K562 (cell line): Measurements from ENCODE around the gene NTRK3. TPM values are rescaled to one million over a fixed set of nuclear protein-coding genes. Genes with fewer than 3 reads are reported as not detected.

Experiments used
- ATAC-seq: fragments of 200-7000 bp; cut with Tn5 transposase; 3 replicates; pipeline ENCODE4 v1.9.1; 2020; ENCODE audit warnings: moderate library complexity
- BruUV-seq: library from RNA; stranded (reverse); fragments of 400-500 nt; replicated peaks from 2 replicates; lab custom pipeline; 2021; lab: Mats Ljungman, UMichigan
- CTCF ChIA-PET: fragments of 300-600 bp; formaldehyde crosslinking; extraction: SDS; loops from one replicate; lab custom pipeline; 2021; ENCODE audit warnings: low intra/inter-chr PET ratio; lab: Yijun Ruan, JAX
- POLR2A ChIA-PET: fragments of 300-600, 350-650 bp; sonication (Branson Sonifier 250); formaldehyde crosslinking; extraction: SDS; loops from one replicate; lab custom pipeline; 2021; ENCODE audit warnings: antibody characterized with exemption, inconsistent platforms; lab: Yijun Ruan, JAX
- DNase-seq, 4 experiments: peaks; one replicate each; pipeline versions ENCODE4 v3.0.0 to v3.0.0-alpha.2; 2011 to 2018; ENCODE audit warnings: low spot score in 3 of 4, mixed read lengths in 3 of 4; ENCODE audit errors: extremely low read depth in 1 of 4
- FAIRE-seq: peaks from 2 replicates; lab custom pipeline; 2011; peaks lifted over from hg19 to GRCh38; lab: Jason Lieb, UNC
- H2AFZ ChIP-seq: 2 replicates; pipeline ENCODE4 v1.6.0; 2011; ENCODE audit warnings: low read depth, low read length, control low read depth, inconsistent platforms
- H3K27ac ChIP-seq: fragments of 200-600 bp; 3 replicates; pipeline ENCODE4 v1.8.0; 2011; ENCODE audit warnings: low read depth, mild to moderate bottlenecking, control low read depth, inconsistent platforms, low read length, moderate library complexity, mixed read lengths; ENCODE audit errors: extremely low read depth
- H3K27me3 ChIP-seq, 2 experiments: fragments of 300-600 bp in 1 of 2; 2 replicates in 1 of 2; 3 replicates in 1 of 2; pipeline versions ENCODE4 v1.6.0 to v1.8.0; 2011; ENCODE audit warnings: inconsistent platforms in 2 of 2, low read length in 2 of 2, mild to moderate bottlenecking in 1 of 2, mixed read lengths in 1 of 2, moderate library complexity in 1 of 2; ENCODE audit not compliant: control insufficient read depth in 2 of 2, insufficient read depth in 2 of 2
- H3K36me3 ChIP-seq: fragments of 300-600 bp; 3 replicates; pipeline ENCODE4 v1.8.0; 2011; ENCODE audit warnings: mild to moderate bottlenecking, low read length, inconsistent platforms; ENCODE audit not compliant: control insufficient read depth, insufficient read depth
- H3K4me1 ChIP-seq, 2 experiments: fragments of 200-600 bp in 1 of 2; replicated peaks in 1 of 2; 2 replicates in 1 of 2; 3 replicates in 1 of 2; pipeline versions ENCODE4 v1.5.1 to v1.8.0; 2011; ENCODE audit warnings: inconsistent platforms in 2 of 2, low read length in 2 of 2, mild to moderate bottlenecking in 1 of 2, mixed read lengths in 1 of 2, moderate library complexity in 1 of 2; ENCODE audit not compliant: control insufficient read depth in 2 of 2, insufficient read depth in 2 of 2
- H3K4me2 ChIP-seq: 2 replicates; pipeline ENCODE4 v1.6.1; 2011; ENCODE audit warnings: low read length, control low read depth, inconsistent platforms, mixed read lengths; ENCODE audit not compliant: insufficient read depth
- H3K4me3 ChIP-seq: fragments of 200-600 bp; sonication (generic), shearing (Covaris generic); 2 replicates; pipeline ENCODE4 v1.5.1; 2016; ENCODE audit warnings: control low read depth, inconsistent platforms
- H3K79me2 ChIP-seq: fragments of 200-600 bp; 3 replicates; pipeline ENCODE4 v1.8.0; 2011; ENCODE audit warnings: low read length, inconsistent platforms; ENCODE audit not compliant: control insufficient read depth, insufficient read depth
- H3K9ac ChIP-seq, 2 experiments: 2 replicates each; pipeline versions ENCODE4 v1.6.0 to v1.6.1; 2011; ENCODE audit warnings: low read depth in 2 of 2, low read length in 2 of 2, control low read depth in 1 of 2, inconsistent platforms in 1 of 2, mild to moderate bottlenecking in 1 of 2, mixed read lengths in 1 of 2; ENCODE audit not compliant: insufficient read depth in 1 of 2
- H3K9me1 ChIP-seq: one replicate; pipeline ENCODE4 v1.6.0; 2011; ENCODE audit warnings: inconsistent platforms, mild to moderate bottlenecking, low read length, moderate library complexity; ENCODE audit not compliant: control insufficient read depth, insufficient read depth
- H3K9me3 ChIP-seq: replicated peaks from 2 replicates; pipeline ENCODE4 v1.5.1; 2011; ENCODE audit warnings: low read depth, low read length, inconsistent platforms; ENCODE audit not compliant: control insufficient read depth, insufficient read depth
- H4K20me1 ChIP-seq: replicated peaks from 2 replicates; pipeline ENCODE4 v1.6.1; 2011; ENCODE audit warnings: low read length, inconsistent platforms, mixed read lengths; ENCODE audit not compliant: control insufficient read depth, insufficient read depth
- CCNT2 ChIP-seq: IDR thresholded peaks from 2 replicates; pipeline ENCODE4 v1.6.1; 2011; ENCODE audit warnings: borderline replicate concordance, low read depth, mild to moderate bottlenecking, moderate library complexity, mixed read lengths, low read length; ENCODE audit not compliant: insufficient read length; ENCODE audit errors: extremely low read depth
- DDX20 ChIP-seq: fragments of 450-650 bp; IDR thresholded peaks from 2 replicates; pipeline ENCODE4 v1.6.1; 2016; ENCODE audit warnings: missing genetic modification characterization, low read depth, mild to moderate bottlenecking, missing compliant biosample characterization, moderate library complexity
- DEAF1 ChIP-seq: fragments of 450-650 bp; formaldehyde crosslinking; IDR thresholded peaks from 2 replicates; pipeline ENCODE4 v1.4.0; 2020; ENCODE audit warnings: mild to moderate bottlenecking, moderate library complexity
- E2F3 ChIP-seq: fragments of 250-450 bp; sonication (Bioruptor Pico); IDR thresholded peaks from 2 replicates; pipeline ENCODE4 v1.4.0; 2020; ENCODE audit warnings: mild to moderate bottlenecking
- HNRNPLL ChIP-seq: fragments of 200-400 bp; formaldehyde crosslinking; IDR thresholded peaks from 2 replicates; pipeline ENCODE4 v1.6.1; 2017; ENCODE audit warnings: low read length, low read depth, mild to moderate bottlenecking; ENCODE audit not compliant: poor library complexity, severe bottlenecking
- KLF1 ChIP-seq: fragments of 450-650 bp; IDR thresholded peaks from 2 replicates; pipeline ENCODE4 v1.6.1; 2016; ENCODE audit warnings: missing genetic modification characterization, missing compliant biosample characterization
- PHF8 ChIP-seq: fragments of 200-600 bp; sonication (generic); IDR thresholded peaks from 2 replicates; pipeline ENCODE4 v1.6.1; 2012; ENCODE audit warnings: mixed run types, mild to moderate bottlenecking, inconsistent platforms, low read length, moderate library complexity, borderline replicate concordance
- PTRF ChIP-seq: fragments of 450-650 bp; IDR thresholded peaks from 2 replicates; pipeline ENCODE4 v1.6.1; 2016; ENCODE audit warnings: mild to moderate bottlenecking, missing genetic modification characterization, missing compliant biosample characterization
- RBFOX2 ChIP-seq: fragments of 200-400 bp; formaldehyde crosslinking; IDR thresholded peaks from 2 replicates; pipeline ENCODE4 v1.6.1; 2017; ENCODE audit warnings: low read depth, mild to moderate bottlenecking, low read length, moderate library complexity
- SETDB1 ChIP-seq: IDR thresholded peaks from one replicate; pipeline ENCODE4 v1.6.1; 2012; ENCODE audit warnings: low read length, control low read depth, inconsistent platforms
- TEAD4 ChIP-seq, 2 experiments: sonication (generic) in 1 of 2; formaldehyde crosslinking in 1 of 2; IDR thresholded peaks; 2 replicates each; pipeline versions ENCODE4 v1.6.1 to v1.8.0; 2012 to 2022; ENCODE audit warnings: borderline replicate concordance in 1 of 2, inconsistent platforms in 1 of 2, low read length in 1 of 2, mild to moderate bottlenecking in 1 of 2, missing genetic modification reagents in 1 of 2
- ZNF143 ChIP-seq: sonication (generic); formaldehyde crosslinking; IDR thresholded peaks from 2 replicates; pipeline ENCODE4 v1.9.0; 2022; ENCODE audit warnings: mild to moderate bottlenecking, missing genetic modification reagents
- ZNF830 ChIP-seq: fragments of 250-450 bp; sonication (Bioruptor Pico); IDR thresholded peaks from 2 replicates; pipeline ENCODE4 v1.5.0; 2021; ENCODE audit warnings: mild to moderate bottlenecking
- whole genome bisulfite sequencing: fragments of 100-300 bp; shearing (Covaris generic); methylation state at CpG from one replicate; pipeline ENCODE4 v1.1.6; 2016; ENCODE audit warnings: low coverage, mixed read lengths; ENCODE audit not compliant: insufficient coverage; ENCODE audit errors: missing lambda C conversion rate; 5-methylcytosine and 5-hydroxymethylcytosine counted together
- in situ Hi-C: fragments of 300-500 bp; cut with MboI; formaldehyde crosslinking; loops from 4 replicates; pipeline ENCODE4 v1.15.0; 2018; ENCODE audit warnings: inconsistent platforms, mixed read lengths
- intact Hi-C: fragments of 100-400 bp; cut with micrococcal nuclease; formaldehyde crosslinking; loops from 2 replicates; pipeline ENCODE4 v1.14.2; 2022
- polyA plus RNA-seq, 8 experiments: library from polyadenylated mRNA; depleted of rRNA in 4 of 8; stranded (reverse) in 5 of 8; unstranded in 3 of 8; fragments of >200 nt; fragmentation: Nextera tagmentation in 2 of 8; fragmentation: Illumina TruSeq in 1 of 8; extraction: Ambion mirVana in 2 of 8; extraction: Trizol in 1 of 8; gene quantifications; 2 replicates each; pipeline versions ENCODE4 v1.2.1 to v1.2.3, GENCODE V29; 2011 to 2014; ENCODE audit warnings: inconsistent platforms in 1 of 8, missing spikeins in 1 of 8
- total RNA-seq, 7 experiments: library from RNA; depleted of rRNA in 6 of 7; stranded (reverse); fragments of >200 nt in 6 of 7; fragmentation: Illumina TruSeq in 2 of 7; extraction: Trizol in 2 of 7; gene quantifications; 2 replicates each; pipeline versions ENCODE4 v1.2.1 to v1.2.3, GENCODE V29; 2011 to 2021; ENCODE audit warnings: low replicate concordance in 1 of 7
- TF ChIP-seq, protein P1 (sequence below): fragments of 250-450 bp; sonication (Bioruptor Pico); IDR thresholded peaks from 2 replicates; pipeline ENCODE4 v1.8.0; 2021; ENCODE audit warnings: moderate library complexity, mild to moderate bottlenecking, inconsistent platforms
- TF ChIP-seq, protein P2 (sequence below): fragments of 450-650 bp; IDR thresholded peaks from 2 replicates; pipeline ENCODE4 v1.6.1; 2016; ENCODE audit warnings: mild to moderate bottlenecking

The NTRK3 gene
- total and polyA plus RNA-seq, 9 of the 15 experiments (the other 6 are each of a cell fraction or from before 2014, with no cell fraction given) = 0.11 to 0.13 TPM; not detected in 7

- no peaks in the 10 kb centered on the region for H3K4me1 ChIP-seq
- no peaks in the 10 kb centered on the region for H4K20me1 ChIP-seq
- no peak overlapping the region for H3K9ac ChIP-seq
- DNase-seq (no peak), ATAC-seq (no peak), FAIRE-seq (no peak)
- H3K79me2 ChIP-seq = no peaks in the 10 kb centered on the region
- intact Hi-C loops (no loop called here), in situ Hi-C loops (no loop called here)
- H3K36me3 ChIP-seq = no peaks in the 10 kb centered on the region
- peaks cover 2 to 14% of the 10 kb centered on the region in 2 experiments; a peak in 3 of 5 replicates for H3K27me3 ChIP-seq
- CTCF ChIA-PET = no interaction called here
- no peak overlapping the region for H2AFZ ChIP-seq
- H3K27ac ChIP-seq = no peak overlapping the region
- H3K9me1 ChIP-seq = no peaks in the 10 kb centered on the region
- TF ChIP-seq ZNF830 (CRISPR knock-in tag) (no peak), HNRNPLL (no peak), E2F3 (CRISPR knock-in tag) (no peak), PHF8 (no peak), RBFOX2 (no peak), PTRF (tag) (no peak), CCNT2 (no peak), DDX20 (tag) (no peak), TEAD4 (IDR thresholded peaks at IDR 0.05; ENCODE audit: low read length) (no peak), TEAD4 (CRISPR knock-in tag; IDR thresholded peaks at IDR 0.05; ENCODE audit: borderline replicate concordance) (no peak), ZNF143 (CRISPR knock-in tag) (no peak), SETDB1 (no peak), DEAF1 (CRISPR knock-in tag) (no peak), KLF1 (tag) (no peak)
- TF ChIP-seq, protein P1, sequence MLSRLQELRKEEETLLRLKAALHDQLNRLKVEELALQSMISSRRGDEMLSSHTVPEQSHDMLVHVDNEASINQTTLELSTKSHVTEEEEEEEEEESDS (CRISPR knock-in tag) = no peak
- TF ChIP-seq, protein P2, sequence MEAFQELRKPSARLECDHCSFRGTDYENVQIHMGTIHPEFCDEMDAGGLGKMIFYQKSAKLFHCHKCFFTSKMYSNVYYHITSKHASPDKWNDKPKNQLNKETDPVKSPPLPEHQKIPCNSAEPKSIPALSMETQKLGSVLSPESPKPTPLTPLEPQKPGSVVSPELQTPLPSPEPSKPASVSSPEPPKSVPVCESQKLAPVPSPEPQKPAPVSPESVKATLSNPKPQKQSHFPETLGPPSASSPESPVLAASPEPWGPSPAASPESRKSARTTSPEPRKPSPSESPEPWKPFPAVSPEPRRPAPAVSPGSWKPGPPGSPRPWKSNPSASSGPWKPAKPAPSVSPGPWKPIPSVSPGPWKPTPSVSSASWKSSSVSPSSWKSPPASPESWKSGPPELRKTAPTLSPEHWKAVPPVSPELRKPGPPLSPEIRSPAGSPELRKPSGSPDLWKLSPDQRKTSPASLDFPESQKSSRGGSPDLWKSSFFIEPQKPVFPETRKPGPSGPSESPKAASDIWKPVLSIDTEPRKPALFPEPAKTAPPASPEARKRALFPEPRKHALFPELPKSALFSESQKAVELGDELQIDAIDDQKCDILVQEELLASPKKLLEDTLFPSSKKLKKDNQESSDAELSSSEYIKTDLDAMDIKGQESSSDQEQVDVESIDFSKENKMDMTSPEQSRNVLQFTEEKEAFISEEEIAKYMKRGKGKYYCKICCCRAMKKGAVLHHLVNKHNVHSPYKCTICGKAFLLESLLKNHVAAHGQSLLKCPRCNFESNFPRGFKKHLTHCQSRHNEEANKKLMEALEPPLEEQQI = no peak
- H3K9me3 ChIP-seq = no peaks in the 10 kb centered on the region
- WGBS = 2% methylated on average over 4 of the region's 4 CpGs
- POLR2A ChIA-PET = no interaction called here
- no peak overlapping the region for H3K4me3 ChIP-seq
- H3K4me2 ChIP-seq = no peak overlapping the region
- no TSS peak for BruUV-seq
Observed at GRCh38 chr15:87962428-87962827, 294.1 kb downstream of the NTRK3 start.
